BLaER1 treated with 17β-estradiol and CSF1 and Interleukin-3, amounts not matched to agents 10 nM and 100 nM (cell line): ENCODE data around the gene ITGA3.

ENCODE experiments used
- H3K27ac ChIP-seq, 11 experiments: shearing (Covaris generic); formaldehyde crosslinking; 2 replicates each; pipeline ENCODE4 v1.8.1; 2022
- H3K27me3 ChIP-seq, 11 experiments: shearing (Covaris generic); formaldehyde crosslinking; 2 replicates each; pipeline ENCODE4 v1.8.1; 2022
- H3K36me3 ChIP-seq, 11 experiments: shearing (Covaris generic); formaldehyde crosslinking; 2 replicates each; pipeline ENCODE4 v1.8.1; 2022
- H3K4me1 ChIP-seq, 10 experiments: shearing (Covaris generic); formaldehyde crosslinking; 2 replicates each; pipeline ENCODE4 v1.8.1; 2022
- H3K4me2 ChIP-seq, 11 experiments: shearing (Covaris generic); formaldehyde crosslinking; 2 replicates each; pipeline ENCODE4 v1.8.1; 2022
- H3K4me3 ChIP-seq, 10 experiments: shearing (Covaris generic); formaldehyde crosslinking; 2 replicates each; pipeline ENCODE4 v1.8.1; 2022
- H3K9ac ChIP-seq, 11 experiments: shearing (Covaris generic); formaldehyde crosslinking; 2 replicates each; pipeline ENCODE4 v1.8.1; 2022
- H3K9me3 ChIP-seq, 11 experiments: shearing (Covaris generic); formaldehyde crosslinking; replicated peaks in 1 of 11; 2 replicates each; pipeline ENCODE4 v1.8.1; 2022
- H4K20me1 ChIP-seq, 11 experiments: shearing (Covaris generic); formaldehyde crosslinking; 2 replicates each; pipeline ENCODE4 v1.8.1; 2022
- Cebpa-rat ChIP-seq, 11 experiments: shearing (Covaris generic); IDR thresholded peaks; 2 replicates each; pipeline ENCODE4 v1.8.1; 2022

The ITGA3 gene

GRCh38 chr17:50094753-50095619 is 39.1 kb downstream of the ITGA3 start, which contains the start of gene PDK2:
Gene PDK2, plus strand, starts transcription at chr17:50095351. Its CDS starts 85 bp downstream, at chr17:50095436.
- H4K20me1 ChIP-seq = peaks cover 0 to 6% (median 0%) of the 10 kb centered on the region in 11 experiments; a peak in 4 of 22 replicates
- peaks cover 13 to 26% (median 21%) of the 10 kb centered on the region in 10 experiments for H3K4me1 ChIP-seq
- no peaks in the 10 kb centered on the region for H3K27me3 ChIP-seq
- H3K9ac ChIP-seq = peak within 1 kb of the TSS; percentile 80 to 90 (median 86)
- peak within 1 kb of the TSS; percentile 72 to 92 (median 84) for H3K4me3 ChIP-seq
- TF ChIP-seq Cebpa-rat (IDR thresholded peaks at IDR 0.05) = no peak
- peak within 1 kb of the TSS; percentile 54 to 88 (median 79); a peak in 21 of 22 replicates for H3K27ac ChIP-seq
- H3K9me3 ChIP-seq = no peaks in the 10 kb centered on the region
- H3K36me3 ChIP-seq = peaks cover 5 to 27% (median 15%) of the 10 kb centered on the region in 11 experiments; a peak in 15 of 22 replicates
- H3K4me2 ChIP-seq = peak within 1 kb of the TSS; percentile 94 to 100 (median 98)

GRCh38 chr17:50095626-50096037 is 39.7 kb downstream of the ITGA3 start:
- no peaks in the 10 kb centered on the region for H3K27me3 ChIP-seq
- H3K9ac ChIP-seq = peak overlapping the region; percentile 80 to 90 (median 86)
- H3K9me3 ChIP-seq = no peaks in the 10 kb centered on the region
- TF ChIP-seq Cebpa-rat (IDR thresholded peaks at IDR 0.05) = no peak
- H3K4me1 ChIP-seq = peaks cover 13 to 26% (median 21%) of the 10 kb centered on the region in 10 experiments
- peak overlapping the region; percentile 94 to 100 (median 98) for H3K4me2 ChIP-seq
- peaks cover 0 to 11% (median 0%) of the 10 kb centered on the region in 11 experiments; a peak in 5 of 22 replicates for H4K20me1 ChIP-seq
- H3K36me3 ChIP-seq = peaks cover 5 to 34% (median 15%) of the 10 kb centered on the region in 11 experiments; a peak in 16 of 22 replicates
- H3K27ac ChIP-seq = peak overlapping the region; percentile 54 to 88 (median 79); a peak in 21 of 22 replicates
- H3K4me3 ChIP-seq = peak overlapping the region; percentile 72 to 92 (median 84)

DNA sequence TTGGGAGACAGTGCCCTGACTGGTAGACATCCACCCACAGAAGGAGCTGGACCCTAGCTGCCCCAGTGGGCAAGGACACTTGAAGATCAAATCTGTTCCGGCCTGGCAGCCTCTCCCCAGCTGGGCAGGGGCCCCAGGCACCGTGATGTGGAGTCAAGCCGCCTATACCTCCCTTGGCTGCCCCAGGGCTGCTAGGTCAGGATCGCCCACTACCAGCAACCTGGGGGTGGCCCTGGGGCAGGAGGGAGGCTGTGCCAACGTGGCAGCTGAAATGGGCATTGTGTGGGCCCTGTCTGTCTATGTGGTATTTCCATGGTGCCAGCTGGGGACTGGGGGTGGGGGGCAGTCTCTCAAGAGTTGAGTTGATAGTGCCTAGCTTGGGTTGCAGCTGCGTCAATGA is 40.2 kb downstream of the ITGA3 start:
- TF ChIP-seq Cebpa-rat (IDR thresholded peaks at IDR 0.05) = no peak
- H3K9ac ChIP-seq = peak overlapping the region; percentile 80 to 90 (median 86)

GRCh38 chr17:50096758-50097157 is 40.8 kb downstream of the ITGA3 start:
- H3K4me1 ChIP-seq = peaks cover 13 to 27% (median 22%) of the 10 kb centered on the region in 10 experiments
- TF ChIP-seq Cebpa-rat (IDR thresholded peaks at IDR 0.05) = no peak
- peak overlapping the region; percentile 3 to 90 (median 84); a peak in 10 of 22 replicates for H3K9ac ChIP-seq
- H3K27me3 ChIP-seq = no peaks in the 10 kb centered on the region
- H4K20me1 ChIP-seq = peaks cover 0 to 20% (median 0%) of the 10 kb centered on the region in 11 experiments; a peak in 7 of 22 replicates
- H3K36me3 ChIP-seq = peaks cover 5 to 41% (median 15%) of the 10 kb centered on the region in 11 experiments; a peak in 16 of 22 replicates
- H3K9me3 ChIP-seq = no peaks in the 10 kb centered on the region
- H3K4me2 ChIP-seq = peak overlapping the region; percentile 94 to 100 (median 98); a peak in 20 of 22 replicates
- peak overlapping the region in 2 of 10 experiments; percentile 90 to 92; a peak in 4 of 20 replicates for H3K4me3 ChIP-seq
- H3K27ac ChIP-seq = no peak overlapping the region

More for the DNA sequence above, 40.2 kb downstream of the ITGA3 start:
- Histone ChIP-seq H3K4me2 (peak overlapping the region; percentile 94 to 100 (median 98)), H3K27me3 (no peaks in the 10 kb centered on the region), H3K9me3 (no peaks in the 10 kb centered on the region), H3K27ac (peak overlapping the region in 10 of 11 experiments; percentile 54 to 88 (median 81); a peak in 20 of 22 replicates), H3K4me1 (peaks cover 13 to 26% (median 21%) of the 10 kb centered on the region in 10 experiments), H3K36me3 (peaks cover 5 to 38% (median 15%) of the 10 kb centered on the region in 11 experiments; a peak in 16 of 22 replicates), H4K20me1 (peaks cover 0 to 14% (median 0%) of the 10 kb centered on the region in 11 experiments; a peak in 6 of 22 replicates), H3K4me3 (peak overlapping the region; percentile 72 to 92 (median 84))

DNA sequence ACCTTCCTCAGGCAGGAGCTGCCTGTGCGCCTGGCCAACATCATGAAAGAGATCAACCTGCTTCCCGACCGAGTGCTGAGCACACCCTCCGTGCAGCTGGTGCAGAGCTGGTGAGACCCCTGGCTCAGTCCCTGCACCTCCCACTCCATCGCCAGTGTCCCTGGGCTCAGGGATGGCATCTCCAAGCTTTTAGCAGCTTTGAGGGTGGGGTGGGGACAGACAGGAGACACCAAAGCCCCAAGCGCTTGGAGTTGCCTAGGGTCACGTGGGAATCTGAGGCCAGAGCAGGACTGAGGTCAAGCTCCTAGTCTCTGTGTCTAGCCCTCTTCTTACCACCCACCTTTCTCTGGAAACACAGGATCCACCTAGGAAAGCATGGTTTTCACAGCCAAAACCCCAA is 41.5 kb downstream of the ITGA3 start:
- H3K4me1 ChIP-seq = peaks cover 20 to 34% (median 27%) of the 10 kb centered on the region in 10 experiments

DNA sequence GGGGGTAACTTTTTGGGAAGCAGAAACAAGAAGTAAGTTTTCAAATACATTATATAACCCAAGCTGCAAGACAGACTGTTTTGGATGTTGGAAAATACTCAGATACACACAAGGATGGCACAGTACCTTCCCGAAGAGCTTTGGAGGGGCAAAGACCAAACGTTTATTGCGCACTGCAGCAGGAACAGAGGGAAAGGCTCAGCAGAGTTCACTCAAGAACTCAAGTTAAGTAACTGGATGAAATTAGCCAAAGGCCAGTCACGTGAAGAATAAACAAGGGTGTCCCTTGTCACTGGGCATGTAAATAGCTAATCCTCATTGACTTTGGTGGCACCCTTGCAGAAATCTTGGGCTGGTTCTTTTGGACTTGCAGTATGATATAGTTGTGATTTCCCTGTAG is 42.0 kb downstream of the ITGA3 start:
- Histone ChIP-seq H3K9ac (0 out of 22 replicates have a peak overlapping the region, but pooled peaks of 1 of the 11 experiments have one; percentile 3), H3K27me3 (no peaks in the 10 kb centered on the region), H3K27ac (no peak overlapping the region), H4K20me1 (peaks cover 0 to 32% (median 0%) of the 10 kb centered on the region in 11 experiments; a peak in 9 of 22 replicates), H3K4me3 (no peak overlapping the region), H3K9me3 (no peaks in the 10 kb centered on the region), H3K4me1 (peaks cover 20 to 38% (median 28%) of the 10 kb centered on the region in 10 experiments), H3K36me3 (peaks cover 5 to 41% (median 15%) of the 10 kb centered on the region in 11 experiments; a peak in 16 of 22 replicates), H3K4me2 (no peak overlapping the region)
- TF ChIP-seq Cebpa-rat (IDR thresholded peaks at IDR 0.05) = no peak

More for the DNA sequence above, 41.5 kb downstream of the ITGA3 start:
- H3K9me3 ChIP-seq = no peaks in the 10 kb centered on the region
- no peaks in the 10 kb centered on the region for H3K27me3 ChIP-seq
- no peak for TF ChIP-seq Cebpa-rat (IDR thresholded peaks at IDR 0.05)
- peaks cover 5 to 41% (median 15%) of the 10 kb centered on the region in 11 experiments; a peak in 16 of 22 replicates for H3K36me3 ChIP-seq
- peaks cover 0 to 27% (median 0%) of the 10 kb centered on the region in 11 experiments; a peak in 8 of 22 replicates for H4K20me1 ChIP-seq
- H3K9ac ChIP-seq = peak overlapping the region in 3 of 11 experiments; percentile 3 to 26 (median 18); a peak in 1 of 22 replicates
- peak overlapping the region in 2 of 11 experiments; percentile 8 to 98; a peak in 1 of 22 replicates for H3K4me2 ChIP-seq
- no peak overlapping the region for H3K4me3 ChIP-seq
- no peak overlapping the region for H3K27ac ChIP-seq

GRCh38 chr17:50098583-50098982 is 42.7 kb downstream of the ITGA3 start:
- no peaks in the 10 kb centered on the region for H3K27me3 ChIP-seq
- peaks cover 5 to 43% (median 15%) of the 10 kb centered on the region in 11 experiments; a peak in 16 of 22 replicates for H3K36me3 ChIP-seq
- H3K9ac ChIP-seq = no peak overlapping the region
- no peak overlapping the region for H3K4me2 ChIP-seq
- no peak overlapping the region for H3K4me3 ChIP-seq
- H4K20me1 ChIP-seq = peaks cover 0 to 38% (median 2%) of the 10 kb centered on the region in 11 experiments; a peak in 10 of 22 replicates
- H3K9me3 ChIP-seq = no peaks in the 10 kb centered on the region
- TF ChIP-seq Cebpa-rat (IDR thresholded peaks at IDR 0.05) = no peak
- no peak overlapping the region for H3K27ac ChIP-seq
- peaks cover 20 to 38% (median 28%) of the 10 kb centered on the region in 10 experiments for H3K4me1 ChIP-seq

DNA sequence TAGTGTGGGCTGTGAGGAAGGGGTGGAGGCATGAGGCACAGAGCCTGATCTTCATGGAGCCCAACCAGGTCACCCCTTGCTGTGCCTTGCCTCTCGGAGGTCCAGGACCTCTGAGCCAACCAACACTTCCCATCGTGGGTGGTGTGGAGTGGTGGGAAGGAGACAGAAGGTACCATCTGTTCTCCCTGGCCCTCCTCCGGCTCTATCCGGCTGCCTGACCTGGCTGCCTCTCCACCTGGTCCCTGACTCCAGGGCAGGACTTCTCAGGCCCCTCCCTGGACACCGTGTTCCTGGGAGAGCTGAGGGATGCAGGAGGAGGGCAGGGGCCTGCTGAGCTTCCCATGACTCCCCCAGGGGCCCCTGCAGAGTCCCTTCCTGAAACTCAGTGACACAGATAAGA is 43.1 kb downstream of the ITGA3 start:
- Histone ChIP-seq H3K27ac (no peak overlapping the region), H3K27me3 (no peaks in the 10 kb centered on the region), H3K4me1 (peaks cover 20 to 38% (median 27%) of the 10 kb centered on the region in 10 experiments), H3K9ac (no peak overlapping the region; a peak in 1 of 22 replicates), H4K20me1 (peaks cover 0 to 43% (median 6%) of the 10 kb centered on the region in 11 experiments; a peak in 10 of 22 replicates), H3K9me3 (no peaks in the 10 kb centered on the region), H3K4me2 (no peak overlapping the region), H3K4me3 (no peak overlapping the region), H3K36me3 (peaks cover 5 to 47% (median 15%) of the 10 kb centered on the region in 11 experiments; a peak in 16 of 22 replicates)
- no peak for TF ChIP-seq Cebpa-rat (IDR thresholded peaks at IDR 0.05)
